GM19035 (cell line): ENCODE results near the gene ZNF195.
"Not testable (repeated sequence)": the region's sequence is repeated elsewhere in the genome, so short reads cannot be mapped to it uniquely, and the experiment has no call there.

Experiments
- ATAC-seq: cut with Tn5 transposase; IDR thresholded peaks from one replicate; pipeline ENCODE4 v1.9.1; 2021; ENCODE audit not compliant: unreplicated experiment

Gene ZNF195

GRCh38 chr11:3356858-3357257 is 22.1 kb downstream of the ZNF195 start:
- no peak for ATAC-seq

GRCh38 chr11:3353066-3353465 is 25.9 kb downstream of the ZNF195 start:
- no peak for ATAC-seq

GRCh38 chr11:3347127-3347526 is 31.8 kb downstream of the ZNF195 start:
- no peak for ATAC-seq

DNA sequence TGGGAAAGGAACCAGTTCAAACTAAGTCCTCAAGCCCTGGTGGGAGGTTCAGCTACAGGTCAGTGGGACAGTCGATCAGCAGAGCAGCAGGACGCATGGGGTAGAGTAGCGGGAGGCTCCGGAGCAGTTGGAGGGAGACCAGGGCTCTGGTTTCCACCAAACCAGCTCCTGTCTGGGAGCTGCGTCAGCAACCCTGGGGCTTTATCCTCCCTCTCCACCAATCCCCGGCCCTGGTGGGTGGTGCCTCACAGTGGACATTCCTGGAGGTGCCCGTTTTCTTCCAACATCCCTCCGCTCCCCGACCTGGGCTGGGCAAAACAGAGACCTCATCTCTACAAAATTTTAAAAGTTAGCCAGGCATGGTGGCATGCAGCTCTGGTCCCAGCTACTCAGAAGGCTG is 32.4 kb downstream of the ZNF195 start:
- ATAC-seq, result no peak

- ATAC-seq, result no peak
These were observed 33.2 kb downstream of the ZNF195 start for GRCh38 chr11:3345736-3346135.

- no peak for ATAC-seq
These were observed 34.4 kb downstream of the ZNF195 start for GRCh38 chr11:3344327-3345174.

DNA sequence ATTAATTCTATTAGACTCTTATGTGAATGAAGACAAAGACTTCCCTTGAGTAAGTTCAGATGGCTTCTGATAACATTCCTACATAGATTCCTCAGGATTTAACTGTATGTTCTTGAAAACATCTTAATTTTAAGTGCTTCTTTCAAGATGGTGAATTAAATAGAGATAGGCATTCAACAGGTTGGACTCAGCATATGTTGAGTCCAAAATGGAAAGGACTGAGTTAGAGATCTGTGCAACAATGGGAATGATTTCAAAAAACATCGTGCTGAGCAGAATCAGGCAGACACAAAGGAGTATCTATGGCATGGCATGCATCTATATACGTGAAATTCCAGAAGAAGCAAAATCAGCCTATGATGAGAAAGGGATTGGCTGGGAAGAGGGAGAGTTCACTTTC is 36.2 kb downstream of the ZNF195 start:
- ATAC-seq, result no peak

GRCh38 chr11:3341298-3341697 is 37.6 kb downstream of the ZNF195 start:
- ATAC-seq, result no peak

- ATAC-seq, result no peak
These were observed 38.9 kb downstream of the ZNF195 start for GRCh38 chr11:3340025-3340424.

- no peak for ATAC-seq
These were observed 39.7 kb downstream of the ZNF195 start for GRCh38 chr11:3339340-3339624.

- no peak for ATAC-seq
These were observed 40.2 kb downstream of the ZNF195 start for GRCh38 chr11:3338569-3339339.

- ATAC-seq, result not testable (repeated sequence)
These were observed 42.5 kb downstream of the ZNF195 start for GRCh38 chr11:3336420-3336819.

DNA sequence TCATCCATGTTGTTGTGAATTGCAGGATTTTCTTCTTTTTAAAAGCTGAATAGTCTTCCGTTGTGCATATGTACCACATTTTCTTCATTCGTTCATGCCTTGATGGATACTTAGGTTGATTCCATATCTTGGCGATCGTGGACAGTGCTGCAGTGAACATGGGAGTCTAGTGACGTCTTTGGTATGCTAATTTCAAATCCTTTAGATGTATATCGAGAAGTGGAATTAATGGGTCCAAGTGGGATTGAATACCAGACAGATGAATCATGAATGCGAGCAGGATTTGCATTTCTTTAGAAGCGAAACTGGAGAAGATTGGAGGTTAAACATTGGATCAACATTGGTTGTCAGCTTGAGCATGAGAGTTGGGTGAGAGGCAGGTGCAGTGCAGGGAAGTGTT is 45.8 kb downstream of the ZNF195 start:
- not testable (repeated sequence) for ATAC-seq

- ATAC-seq, result not testable (repeated sequence)
These were observed 47.9 kb downstream of the ZNF195 start for GRCh38 chr11:3331078-3331477.

DNA sequence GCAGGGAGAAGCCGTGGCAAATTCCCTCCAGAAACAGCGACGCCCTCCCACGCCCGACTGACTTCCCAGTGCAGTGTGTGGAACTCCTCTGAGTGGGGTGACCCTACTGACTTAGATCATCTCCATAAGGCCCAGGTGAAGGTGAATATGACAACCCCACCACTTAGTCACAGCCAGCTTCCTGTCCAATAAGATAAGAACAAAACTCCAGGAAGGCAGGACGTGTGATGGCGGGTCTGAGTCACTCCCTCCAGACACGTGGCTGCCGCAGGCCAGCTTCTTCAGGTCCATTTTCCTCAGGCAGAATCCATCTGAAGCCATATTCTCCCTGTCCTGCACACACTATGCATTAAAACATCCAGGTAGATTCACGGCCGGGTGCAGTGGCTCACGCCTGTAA is 48.9 kb downstream of the ZNF195 start:
- not testable (repeated sequence) for ATAC-seq

GRCh38 chr11:3328503-3328902 is 50.4 kb downstream of the ZNF195 start:
- not testable (repeated sequence) for ATAC-seq

DNA sequence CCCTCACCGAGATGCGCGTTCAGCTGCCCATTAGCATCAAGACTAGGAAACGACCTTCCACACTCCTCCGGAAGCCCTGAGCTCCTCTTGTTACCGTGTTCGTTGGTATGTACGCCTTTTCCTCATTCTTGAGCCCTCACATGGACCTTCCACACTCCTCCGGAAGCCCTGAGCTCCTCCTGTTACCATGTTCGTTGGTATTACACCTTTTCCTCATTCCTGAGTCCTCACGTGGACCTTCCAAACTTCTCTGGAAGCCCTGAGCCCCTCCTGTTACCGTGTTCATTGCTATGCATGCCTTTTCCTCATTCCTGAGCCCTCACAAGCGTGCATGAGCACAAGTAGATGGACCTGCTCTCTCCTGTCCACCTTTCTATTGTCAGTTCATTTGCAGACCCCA is 52.5 kb downstream of the ZNF195 start:
- ATAC-seq, result not testable (repeated sequence)

DNA sequence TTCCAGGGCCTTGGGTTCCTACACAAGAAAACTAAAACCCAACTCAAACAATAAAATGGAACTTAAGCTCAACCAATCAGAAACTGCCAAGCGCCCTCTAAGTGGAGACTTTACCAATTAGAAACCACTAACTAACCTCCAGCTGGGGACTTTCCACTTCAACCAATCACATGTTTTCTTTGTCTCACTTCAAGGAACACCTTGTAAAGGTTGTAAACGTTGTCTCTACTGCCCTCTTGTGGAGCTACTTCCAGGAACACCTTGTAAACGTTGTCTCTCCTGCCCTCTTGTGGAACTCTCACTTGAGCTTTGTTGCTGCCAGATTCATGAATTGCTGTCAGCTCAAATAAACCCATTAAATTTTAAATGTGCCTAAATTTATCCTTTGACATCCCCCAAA is 54.2 kb downstream of the ZNF195 start:
- ATAC-seq, result not testable (repeated sequence)
